Progenitor cell of endocrine pancreas (in vitro differentiated cells): ENCODE results near the gene CLP1. TPM values are rescaled to one million over a fixed set of nuclear protein-coding genes. Genes with fewer than 3 reads are reported as not detected.
A peak's percentile ranks its signal among the peaks of the same experiment; 100 is the strongest.

ENCODE experiments used
- DNase-seq: peaks from one replicate; pipeline ENCODE4 v3.0.0; 2021; ENCODE audit warnings: low spot score; ENCODE audit not compliant: unreplicated experiment
- H3K27ac Mint-ChIP-seq: 2 replicates; pipeline ENCODE4 v1.8.0; 2021; ENCODE audit warnings: mild to moderate bottlenecking, moderate library complexity, mixed read lengths
- H3K27me3 Mint-ChIP-seq: 2 replicates; pipeline ENCODE4 v1.8.0; 2021; ENCODE audit warnings: mixed read lengths
- H3K36me3 Mint-ChIP-seq: 2 replicates; pipeline ENCODE4 v1.8.0; 2022; ENCODE audit warnings: mixed read lengths; ENCODE audit not compliant: insufficient read depth
- H3K4me1 Mint-ChIP-seq: 2 replicates; pipeline ENCODE4 v1.8.0; 2021; ENCODE audit warnings: low read depth, mixed read lengths
- H3K4me3 Mint-ChIP-seq: 2 replicates; pipeline ENCODE4 v1.8.0; 2021; ENCODE audit warnings: low read depth, mild to moderate bottlenecking, moderate library complexity, mixed read lengths
- H3K9me3 Mint-ChIP-seq: 2 replicates; pipeline ENCODE4 v1.8.0; 2021; ENCODE audit warnings: low read depth, mixed read lengths
- total RNA-seq: library from RNA; stranded (reverse); gene quantifications from 2 replicates; pipeline ENCODE4 v1.2.1, GENCODE V29; 2021
- TF ChIP-seq, protein P1 (sequence below): fragments of 200-600 bp; sonication (generic); IDR thresholded peaks from one replicate; pipeline ENCODE4 v1.5.0; 2021; ENCODE audit warnings: antibody characterized with exemption, mild to moderate bottlenecking; ENCODE audit not compliant: unreplicated experiment

CLP1 gene
- total RNA-seq, 1 donor from 2014 or later: 22.2 TPM

DNA sequence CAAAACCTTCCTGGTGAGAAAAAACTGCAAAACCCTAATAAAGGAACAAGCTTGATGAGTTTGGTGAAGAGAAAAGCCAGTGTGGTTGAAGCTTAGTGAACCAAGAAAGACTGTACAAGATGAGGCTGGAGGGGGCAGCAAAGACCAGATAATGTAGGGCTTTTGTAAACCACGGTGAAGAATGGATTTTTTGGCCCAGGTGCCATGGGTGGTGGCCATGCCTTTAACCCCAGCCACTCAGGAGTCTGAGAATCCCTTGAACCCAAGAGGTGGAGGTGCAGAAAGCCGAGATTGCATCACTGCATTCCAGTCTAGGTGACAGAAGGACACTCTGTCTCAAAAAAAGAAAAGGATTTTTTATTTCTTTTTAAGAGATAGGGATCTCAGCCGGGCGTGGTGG lies 5.3 kb downstream of the CLP1 start:
- Mint-ChIP-seq H3K27me3 (no peaks in the 10 kb centered on the region), H3K36me3 (peaks cover 10% of the 10 kb centered on the region), H3K9me3 (no peaks in the 10 kb centered on the region), H3K27ac (no peak overlapping the region), H3K4me1 (peaks cover 11% of the 10 kb centered on the region), H3K4me3 (no peak overlapping the region)
- TF ChIP-seq, protein P1, sequence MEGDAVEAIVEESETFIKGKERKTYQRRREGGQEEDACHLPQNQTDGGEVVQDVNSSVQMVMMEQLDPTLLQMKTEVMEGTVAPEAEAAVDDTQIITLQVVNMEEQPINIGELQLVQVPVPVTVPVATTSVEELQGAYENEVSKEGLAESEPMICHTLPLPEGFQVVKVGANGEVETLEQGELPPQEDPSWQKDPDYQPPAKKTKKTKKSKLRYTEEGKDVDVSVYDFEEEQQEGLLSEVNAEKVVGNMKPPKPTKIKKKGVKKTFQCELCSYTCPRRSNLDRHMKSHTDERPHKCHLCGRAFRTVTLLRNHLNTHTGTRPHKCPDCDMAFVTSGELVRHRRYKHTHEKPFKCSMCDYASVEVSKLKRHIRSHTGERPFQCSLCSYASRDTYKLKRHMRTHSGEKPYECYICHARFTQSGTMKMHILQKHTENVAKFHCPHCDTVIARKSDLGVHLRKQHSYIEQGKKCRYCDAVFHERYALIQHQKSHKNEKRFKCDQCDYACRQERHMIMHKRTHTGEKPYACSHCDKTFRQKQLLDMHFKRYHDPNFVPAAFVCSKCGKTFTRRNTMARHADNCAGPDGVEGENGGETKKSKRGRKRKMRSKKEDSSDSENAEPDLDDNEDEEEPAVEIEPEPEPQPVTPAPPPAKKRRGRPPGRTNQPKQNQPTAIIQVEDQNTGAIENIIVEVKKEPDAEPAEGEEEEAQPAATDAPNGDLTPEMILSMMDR: no peak
- DNase-seq: no peak

DNA sequence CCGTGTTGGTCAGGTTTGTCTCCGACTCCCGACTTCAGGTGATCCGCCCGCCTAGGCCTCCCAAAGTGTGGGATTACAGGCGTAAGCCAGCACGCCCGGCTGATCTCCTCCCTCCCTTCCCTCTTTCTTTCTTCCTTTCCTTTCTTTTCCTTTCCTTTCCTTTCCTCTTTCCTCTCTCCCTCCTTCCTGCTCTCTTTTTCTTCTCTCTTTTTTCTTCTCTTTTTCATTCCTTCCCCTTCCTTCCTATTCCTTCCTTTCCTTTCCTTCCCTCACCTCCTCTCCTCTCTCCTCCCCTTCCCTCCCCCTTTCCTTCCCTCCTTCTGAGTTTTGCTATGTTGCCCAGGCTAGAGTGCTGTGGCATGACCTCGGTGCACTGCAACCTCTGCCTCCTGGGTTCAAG lies 6.4 kb downstream of the CLP1 start:
- TF ChIP-seq, protein P1: no peak
- H3K4me3 Mint-ChIP-seq: no peak overlapping the region
- no peaks in the 10 kb centered on the region for H3K9me3 Mint-ChIP-seq
- no peak for DNase-seq
- peaks cover 9% of the 10 kb centered on the region for H3K4me1 Mint-ChIP-seq
- peaks cover 10% of the 10 kb centered on the region for H3K36me3 Mint-ChIP-seq
- H3K27me3 Mint-ChIP-seq: no peaks in the 10 kb centered on the region
- H3K27ac Mint-ChIP-seq: no peak overlapping the region

DNA sequence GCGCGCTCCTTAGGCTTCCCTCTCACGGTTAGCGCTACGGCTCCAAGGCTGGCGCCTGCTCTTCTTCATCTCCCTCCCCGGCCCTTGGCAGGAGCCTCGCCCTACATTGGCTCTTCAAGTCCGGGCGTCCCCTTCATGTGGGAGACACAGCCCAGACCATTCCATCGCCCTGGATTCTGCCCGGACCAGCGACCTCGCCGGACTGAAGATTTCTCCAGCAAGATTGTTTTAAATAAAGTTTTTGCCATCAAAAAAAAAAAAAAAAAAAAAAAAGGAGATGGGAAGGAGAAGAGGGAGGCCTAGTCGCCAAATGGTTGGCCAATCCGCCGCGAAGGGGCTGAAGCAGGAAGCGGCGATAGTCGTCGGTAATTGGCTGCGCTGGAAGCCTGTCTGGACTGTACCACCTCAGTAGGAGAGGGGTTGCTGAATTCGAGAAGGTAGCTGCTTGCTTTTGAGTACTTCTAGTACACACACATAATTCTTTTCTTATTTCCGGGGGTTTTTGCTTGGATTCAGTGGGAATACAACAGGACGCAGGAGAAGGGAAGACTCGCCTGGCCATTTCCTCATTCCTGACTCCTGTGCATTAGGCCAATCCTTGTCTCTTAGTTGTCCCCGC lies 9.7 kb downstream of the CLP1 start:
- TF ChIP-seq, protein P1: no peak
- H3K4me1 Mint-ChIP-seq: peaks cover 26% of the 10 kb centered on the region
- peaks cover 5% of the 10 kb centered on the region for H3K36me3 Mint-ChIP-seq
- peak overlapping the region; percentile 98 for H3K4me3 Mint-ChIP-seq
- H3K9me3 Mint-ChIP-seq: no peaks in the 10 kb centered on the region
- peak overlapping the region; percentile 100 for H3K27ac Mint-ChIP-seq
- no peaks in the 10 kb centered on the region for H3K27me3 Mint-ChIP-seq
- DNase-seq: peak; percentile 83

DNA sequence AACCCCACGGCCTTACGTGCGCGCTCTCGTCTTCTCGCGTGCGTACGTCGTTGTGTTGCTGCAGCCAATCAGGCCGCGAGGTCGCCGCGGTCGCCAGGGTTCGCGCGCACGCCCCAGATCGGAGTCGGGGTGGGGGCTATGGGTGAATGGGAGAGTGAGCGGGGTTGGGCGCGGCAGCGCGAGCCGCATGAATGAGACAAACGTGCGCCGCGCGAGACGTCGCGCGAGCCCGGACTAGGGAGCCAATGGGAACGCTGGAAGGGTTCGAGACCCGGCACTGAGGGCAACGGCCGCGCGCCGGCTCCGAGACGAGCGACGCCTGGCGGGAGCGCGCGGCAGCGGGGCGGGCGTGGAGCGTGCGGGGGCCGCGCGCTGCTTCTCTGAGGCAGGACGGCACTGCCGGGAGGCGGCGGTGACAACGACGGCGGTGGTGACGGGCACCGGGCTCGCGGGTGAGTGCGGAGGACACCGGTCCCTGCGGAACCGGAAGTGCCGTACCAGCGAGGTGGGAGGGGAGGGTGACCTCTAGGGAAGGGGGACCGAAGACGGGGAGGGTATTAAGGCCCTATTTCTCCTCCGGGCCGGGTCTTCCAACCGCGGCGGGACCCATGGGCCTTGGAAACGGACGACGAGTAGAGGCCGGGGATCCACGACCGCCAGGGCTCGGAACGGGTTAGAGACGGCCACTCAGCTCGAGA lies 10.3 kb downstream of the CLP1 start, which contains the start of gene ZDHHC5:
Gene ZDHHC5 (plus strand): TSS at position 379 of the 698 bp plus-strand sequence. CDS start 4,977 bp downstream, outside the sequence.
- H3K27me3 Mint-ChIP-seq: no peaks in the 10 kb centered on the region
- peaks cover 3% of the 10 kb centered on the region for H3K36me3 Mint-ChIP-seq
- peak within 1 kb of the TSS; percentile 100 for H3K27ac Mint-ChIP-seq
- peak; percentile 97 for DNase-seq
- H3K4me3 Mint-ChIP-seq: peak within 1 kb of the TSS; percentile 98
- H3K4me1 Mint-ChIP-seq: peaks cover 29% of the 10 kb centered on the region
- no peaks in the 10 kb centered on the region for H3K9me3 Mint-ChIP-seq
- TF ChIP-seq, protein P1: peak; percentile 54

DNA sequence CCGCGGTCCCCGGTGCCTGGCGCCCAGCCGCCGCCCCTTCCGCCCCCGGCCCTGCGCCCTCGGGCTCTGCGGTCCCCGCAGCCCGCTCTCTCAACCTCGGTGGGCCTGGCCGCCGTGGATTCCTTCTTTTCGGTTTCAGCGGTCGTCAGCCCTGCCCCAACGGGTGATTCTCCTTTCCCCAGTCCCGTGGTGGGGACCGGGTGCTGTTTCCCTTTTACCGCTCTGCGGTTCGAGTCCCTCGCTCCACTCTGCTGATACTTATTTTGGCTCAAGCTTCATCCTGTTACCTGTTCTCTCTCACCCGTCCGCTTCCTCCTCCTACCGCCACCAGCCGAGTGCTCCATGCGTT lies 10.8 kb downstream of the CLP1 start:
- Mint-ChIP-seq H3K4me3 (peak overlapping the region; percentile 98), H3K27me3 (no peaks in the 10 kb centered on the region), H3K9me3 (no peaks in the 10 kb centered on the region), H3K36me3 (peaks cover 8% of the 10 kb centered on the region), H3K27ac (peak overlapping the region; percentile 100), H3K4me1 (peaks cover 33% of the 10 kb centered on the region)
- TF ChIP-seq, protein P1: no peak
- DNase-seq: no peak
